ENCODE data around the gene SRP9. TPM values are rescaled to one million over a fixed set of nuclear protein-coding genes. Genes with fewer than 3 reads are reported as not detected.
"Not testable (repeated sequence)": the region's sequence is repeated elsewhere in the genome, so short reads cannot be mapped to it uniquely, and the experiment has no call there.

The SRP9 gene
- total and polyA plus RNA-seq, 4 donors: 128 to 390 (median 160) TPM

- 51 to 53% methylated on average over 7 of the region's 7 CpGs for WGBS, 2 donors
- H3K9me3 ChIP-seq (ENCODE audit: control insufficient read depth, low read length): no peaks in the 10 kb centered on the region
- no peak for ATAC-seq (ENCODE audit: low FRiP score)
- H3K27ac ChIP-seq (ENCODE audit: low read depth in 1 of 2, low read length in 2 of 2): no peak overlapping the region
- no peaks in the 10 kb centered on the region for H3K27me3 ChIP-seq (ENCODE audit: control insufficient read depth in 1 of 2, insufficient read depth in 2 of 2, low read length in 1 of 2)
- peaks cover 0 to 8% of the 10 kb centered on the region in 2 donors for H3K4me1 ChIP-seq (ENCODE audit: control insufficient read depth in 1 of 2, insufficient read depth in 2 of 2, low read length in 2 of 2)
- H3K36me3 ChIP-seq (ENCODE audit: control insufficient read depth in 1 of 2, insufficient read depth in 2 of 2, low read length in 1 of 2): no peaks in the 10 kb centered on the region
- DNase-seq: no peak
- intact Hi-C loops (cut with DNase I): no loop called here
- no peak overlapping the region for H3K4me3 ChIP-seq (ENCODE audit: low read length in 2 of 2)
These were observed 36.8 kb downstream of the SRP9 start for GRCh38 chr1:225814381-225814780.

GRCh38 chr1:225815090-225815489 is 37.5 kb downstream of the SRP9 start:
- not testable (repeated sequence) for H3K27me3 ChIP-seq (ENCODE audit: control insufficient read depth in 1 of 2, insufficient read depth in 2 of 2, low read length in 1 of 2); H3K4me1 ChIP-seq (ENCODE audit: control insufficient read depth in 1 of 2, insufficient read depth in 2 of 2, low read length in 2 of 2); DNase-seq; H3K4me3 ChIP-seq (ENCODE audit: low read length in 2 of 2); H3K9me3 ChIP-seq (ENCODE audit: control insufficient read depth, low read length); H3K27ac ChIP-seq (ENCODE audit: low read depth in 1 of 2, low read length in 2 of 2); ATAC-seq (ENCODE audit: low FRiP score); H3K36me3 ChIP-seq (ENCODE audit: control insufficient read depth in 1 of 2, insufficient read depth in 2 of 2, low read length in 1 of 2)
- WGBS, 2 donors: 85 to 88% methylated on average over 7 of the region's 7 CpGs
- intact Hi-C loops (cut with DNase I): loop anchor here in 1 of 2 donors (5.0 kb wide), 1 partner anchor 38 kb away; the partner anchor contains the start of gene SRP9

- no peak for DNase-seq
- intact Hi-C loops (cut with DNase I): loop anchor here in 1 of 2 donors (2.0 to 5.0 kb wide), 2 partner anchors 19 to 38 kb away; partner anchors contain the start of gene SRP9
- Histone ChIP-seq H3K36me3 (ENCODE audit: control insufficient read depth in 1 of 2, insufficient read depth in 2 of 2, low read length in 1 of 2) (no peaks in the 10 kb centered on the region), H3K27ac (ENCODE audit: low read depth in 1 of 2, low read length in 2 of 2) (peak overlapping the region in 1 of 2 donors; percentile 39), H3K4me1 (ENCODE audit: control insufficient read depth in 1 of 2, insufficient read depth in 2 of 2, low read length in 2 of 2) (peaks cover 0 to 8% of the 10 kb centered on the region in 2 donors), H3K27me3 (ENCODE audit: control insufficient read depth in 1 of 2, insufficient read depth in 2 of 2, low read length in 1 of 2) (no peaks in the 10 kb centered on the region), H3K9me3 (ENCODE audit: control insufficient read depth, low read length) (no peaks in the 10 kb centered on the region), H3K4me3 (ENCODE audit: low read length in 2 of 2) (no peak overlapping the region)
- no peak for ATAC-seq (ENCODE audit: low FRiP score)
- 95 to 96% methylated on average over 17 of the region's 17 CpGs for WGBS, 2 donors
These were observed 38.0 kb downstream of the SRP9 start for GRCh38 chr1:225815526-225816178.

GRCh38 chr1:225816643-225817538 is 39.3 kb downstream of the SRP9 start:
- intact Hi-C loops (cut with DNase I): loop anchor here in 1 of 2 donors (2.0 to 5.0 kb wide), 2 partner anchors 18 to 40 kb away; partner anchors contain the start of gene SRP9
- Histone ChIP-seq H3K9me3 (ENCODE audit: control insufficient read depth, low read length) (no peaks in the 10 kb centered on the region), H3K36me3 (ENCODE audit: control insufficient read depth in 1 of 2, insufficient read depth in 2 of 2, low read length in 1 of 2) (no peaks in the 10 kb centered on the region), H3K27ac (ENCODE audit: low read depth in 1 of 2, low read length in 2 of 2) (peak overlapping the region; percentile 51 to 96), H3K27me3 (ENCODE audit: control insufficient read depth in 1 of 2, insufficient read depth in 2 of 2, low read length in 1 of 2) (no peaks in the 10 kb centered on the region), H3K4me1 (ENCODE audit: control insufficient read depth in 1 of 2, insufficient read depth in 2 of 2, low read length in 2 of 2) (peaks cover 0 to 8% of the 10 kb centered on the region in 2 donors), H3K4me3 (ENCODE audit: low read length in 2 of 2) (no peak overlapping the region)
- ATAC-seq (ENCODE audit: low FRiP score): peak; percentile 77
- DNase-seq: peak in 1 of 2 donors; percentile 77
- 6 to 9% methylated on average over 17 of the region's 17 CpGs for WGBS, 2 donors

GRCh38 chr1:225817611-225818061 is 40.0 kb downstream of the SRP9 start:
- peaks cover 0 to 8% of the 10 kb centered on the region in 2 donors for H3K4me1 ChIP-seq (ENCODE audit: control insufficient read depth in 1 of 2, insufficient read depth in 2 of 2, low read length in 2 of 2)
- no peak overlapping the region for H3K4me3 ChIP-seq (ENCODE audit: low read length in 2 of 2)
- DNase-seq (peak; percentile 89 to 90), ATAC-seq (ENCODE audit: low FRiP score) (peak; percentile 91)
- H3K27ac ChIP-seq (ENCODE audit: low read depth in 1 of 2, low read length in 2 of 2): peak overlapping the region; percentile 51 to 96
- no peaks in the 10 kb centered on the region for H3K9me3 ChIP-seq (ENCODE audit: control insufficient read depth, low read length)
- intact Hi-C loops (cut with DNase I): loop anchor here in 1 of 2 donors (2.0 to 5.0 kb wide), 2 partner anchors 17 to 40 kb away; partner anchors contain the start of gene SRP9
- no peaks in the 10 kb centered on the region for H3K36me3 ChIP-seq (ENCODE audit: control insufficient read depth in 1 of 2, insufficient read depth in 2 of 2, low read length in 1 of 2)
- 12% methylated on average over 8 of the region's 8 CpGs for WGBS, 2 donors
- H3K27me3 ChIP-seq (ENCODE audit: control insufficient read depth in 1 of 2, insufficient read depth in 2 of 2, low read length in 1 of 2): no peaks in the 10 kb centered on the region

- Histone ChIP-seq H3K27me3 (ENCODE audit: control insufficient read depth in 1 of 2, insufficient read depth in 2 of 2, low read length in 1 of 2) (no peaks in the 10 kb centered on the region), H3K27ac (ENCODE audit: low read depth in 1 of 2, low read length in 2 of 2) (peak overlapping the region in 1 of 2 donors; percentile 71), H3K9me3 (ENCODE audit: control insufficient read depth, low read length) (no peaks in the 10 kb centered on the region), H3K4me3 (ENCODE audit: low read length in 2 of 2) (no peak overlapping the region), H3K36me3 (ENCODE audit: control insufficient read depth in 1 of 2, insufficient read depth in 2 of 2, low read length in 1 of 2) (no peaks in the 10 kb centered on the region), H3K4me1 (ENCODE audit: control insufficient read depth in 1 of 2, insufficient read depth in 2 of 2, low read length in 2 of 2) (peaks cover 0 to 8% of the 10 kb centered on the region in 2 donors)
- 81 to 85% methylated on average over 7 of the region's 7 CpGs for WGBS, 2 donors
- peak in 1 of 2 donors; percentile 25 for DNase-seq
- ATAC-seq (ENCODE audit: low FRiP score): no peak
- intact Hi-C loops (cut with DNase I): loop anchor here in 1 of 2 donors (5.0 kb wide), 1 partner anchor 41 kb away; the partner anchor contains the start of gene SRP9
These were observed 40.6 kb downstream of the SRP9 start for GRCh38 chr1:225818229-225818628.

GRCh38 chr1:225819346-225820192 is 41.9 kb downstream of the SRP9 start:
- Histone ChIP-seq H3K27ac (ENCODE audit: low read depth in 1 of 2, low read length in 2 of 2) (peak overlapping the region; percentile 23 to 32), H3K27me3 (ENCODE audit: control insufficient read depth in 1 of 2, insufficient read depth in 2 of 2, low read length in 1 of 2) (no peaks in the 10 kb centered on the region), H3K4me1 (ENCODE audit: control insufficient read depth in 1 of 2, insufficient read depth in 2 of 2, low read length in 2 of 2) (peaks cover 0 to 8% of the 10 kb centered on the region in 2 donors), H3K9me3 (ENCODE audit: control insufficient read depth, low read length) (no peaks in the 10 kb centered on the region), H3K36me3 (ENCODE audit: control insufficient read depth in 1 of 2, insufficient read depth in 2 of 2, low read length in 1 of 2) (no peaks in the 10 kb centered on the region), H3K4me3 (ENCODE audit: low read length in 2 of 2) (no peak overlapping the region)
- peak in 1 of 2 donors; percentile 32 for DNase-seq
- ATAC-seq (ENCODE audit: low FRiP score): no peak
- intact Hi-C loops (cut with DNase I): loop anchor here in 1 of 2 donors (5.0 kb wide), 1 partner anchor 42 kb away; the partner anchor contains the start of gene SRP9
- WGBS, 2 donors: 50 to 55% methylated on average over 12 of the region's 12 CpGs

Measured in aorta (tissue), 5 donors.